Activated CD8-positive, alpha-beta memory T cell treated with anti-CD3 and anti-CD28 coated beads, Interleukin-2, amount 50 U/mL, for 24 hours (primary cell): Measurements from ENCODE around the gene PRSS33.

Experiments used
- DNase-seq: peaks from one replicate; pipeline ENCODE4 v3.0.0-alpha.2; 2020; ENCODE audit errors: extremely low read depth

The PRSS33 gene

DNA sequence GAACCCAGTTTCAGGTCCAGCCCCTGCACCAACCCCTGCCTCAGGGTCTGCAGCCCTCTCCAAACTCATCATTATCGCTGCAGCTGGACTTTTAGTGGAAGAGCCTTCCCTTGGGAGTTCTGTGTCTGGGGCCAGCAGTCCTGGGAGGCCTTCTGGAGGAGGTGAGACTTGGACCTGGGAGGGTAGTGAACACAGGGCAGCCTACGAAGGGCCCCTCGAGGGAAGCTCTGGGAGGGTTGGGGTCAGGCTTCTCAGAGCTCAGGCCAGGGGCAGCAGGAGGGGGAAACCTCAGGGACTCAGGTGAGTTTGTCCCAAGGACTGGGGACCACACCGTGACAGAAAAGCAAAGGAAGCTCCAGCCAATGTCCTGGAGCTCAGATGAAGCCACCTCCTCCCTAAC is 46.2 kb downstream of the PRSS33 start:
- no peak for DNase-seq

DNA sequence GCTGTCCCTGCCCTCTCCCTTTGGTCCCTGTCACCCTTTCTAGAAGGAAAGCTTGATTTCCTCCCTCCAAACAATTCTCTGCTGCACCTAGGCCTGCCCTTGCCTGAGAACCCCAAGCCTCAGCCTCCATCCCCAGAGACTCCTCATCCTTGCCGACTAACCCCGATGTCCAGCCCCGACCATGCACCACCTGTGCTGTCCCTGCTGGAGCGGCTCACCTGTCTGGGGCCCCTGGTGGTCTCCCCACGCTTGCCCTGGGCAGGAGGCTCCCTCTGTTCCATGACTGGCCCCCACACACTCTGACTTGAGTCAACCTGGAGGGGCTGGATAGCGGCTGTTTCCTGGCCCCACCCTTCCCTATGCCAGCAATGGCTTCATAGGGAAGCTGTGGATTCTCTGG is 46.9 kb downstream of the PRSS33 start:
- DNase-seq, result no peak

DNA sequence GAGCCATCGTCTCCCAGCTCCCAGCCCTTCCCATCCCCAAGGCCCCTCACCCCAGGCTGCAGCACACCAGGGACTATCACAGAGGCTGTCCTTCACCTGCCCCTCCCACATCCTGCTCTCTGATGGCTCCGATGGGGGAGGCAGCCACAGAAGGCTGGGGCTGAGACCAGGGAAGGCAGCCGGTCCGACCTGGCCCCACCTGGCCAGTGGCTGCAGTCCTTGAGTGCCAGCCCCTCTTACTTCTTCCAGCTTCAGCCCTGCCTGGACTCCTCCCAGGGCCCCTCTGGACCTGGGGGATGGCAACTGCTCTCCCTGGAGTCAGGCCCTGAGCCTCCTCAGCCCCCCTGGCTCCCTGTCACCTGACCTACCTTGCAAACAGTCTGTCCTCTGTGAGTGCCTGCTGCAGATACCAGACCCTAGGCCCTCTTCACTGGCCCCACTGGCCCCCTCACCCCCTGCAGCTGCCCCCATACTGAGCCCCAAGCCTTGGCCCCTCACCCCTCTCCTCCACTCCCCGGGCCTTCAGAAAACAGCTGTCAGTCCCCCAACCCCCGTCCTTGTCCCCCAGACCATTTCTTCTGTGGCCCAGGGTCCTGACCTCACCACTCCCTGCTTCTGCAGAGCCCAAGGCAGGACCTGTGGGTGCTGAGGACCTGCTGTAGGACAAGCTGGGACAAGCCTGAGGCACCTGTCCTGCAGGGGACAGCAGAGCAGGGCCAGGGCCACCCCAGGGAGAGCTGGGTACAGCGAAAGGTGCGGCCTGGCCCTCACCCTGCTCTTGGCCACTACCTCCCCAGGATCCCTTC is 47.5 kb downstream of the PRSS33 start:
- no peak for DNase-seq

DNA sequence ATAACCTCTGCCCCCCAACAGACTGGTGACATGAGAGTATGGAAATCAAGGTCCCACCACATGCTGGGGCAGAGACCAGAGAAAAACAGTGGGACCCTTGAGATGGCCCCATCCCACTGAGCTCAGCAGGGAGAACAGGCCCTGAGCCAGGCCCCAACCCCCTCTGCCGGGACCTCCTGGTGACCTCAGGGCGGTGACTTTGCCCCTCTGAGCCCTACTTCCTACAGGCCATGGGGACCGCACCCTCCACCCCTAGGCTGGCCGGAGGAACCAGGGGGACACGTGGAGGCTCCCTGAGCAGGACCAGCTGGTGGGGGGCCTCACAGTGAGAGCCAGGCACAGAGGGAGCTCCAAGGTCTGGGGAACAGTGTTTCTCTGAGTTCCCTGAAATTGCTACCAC is 48.7 kb downstream of the PRSS33 start:
- DNase-seq, result no peak

DNA sequence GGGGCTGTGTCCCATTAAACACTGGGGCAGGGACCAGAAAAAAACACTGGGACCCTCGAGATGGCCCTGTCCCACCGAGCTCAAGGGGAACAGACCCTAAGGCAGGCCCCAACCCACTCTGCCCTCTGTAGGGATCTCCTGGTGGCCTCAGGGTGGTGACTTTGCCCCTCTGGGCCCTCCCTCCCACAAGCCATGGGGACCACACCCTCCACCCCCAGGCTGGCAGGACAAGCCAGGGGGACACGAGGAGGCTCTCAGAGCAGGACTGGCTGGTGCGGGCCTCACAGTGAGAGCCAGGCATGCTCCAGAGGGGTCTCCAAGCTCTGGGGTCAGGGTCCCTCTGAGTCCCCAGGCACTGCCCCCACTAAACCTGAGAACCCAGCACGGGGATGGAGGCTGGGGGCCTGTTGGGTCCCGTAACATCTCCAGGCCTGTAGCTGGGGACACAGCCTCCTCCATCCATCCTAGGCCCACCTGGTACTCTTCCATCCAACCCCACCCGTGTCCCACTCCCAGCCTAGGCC is 49.4 kb downstream of the PRSS33 start:
- no peak for DNase-seq

DNA sequence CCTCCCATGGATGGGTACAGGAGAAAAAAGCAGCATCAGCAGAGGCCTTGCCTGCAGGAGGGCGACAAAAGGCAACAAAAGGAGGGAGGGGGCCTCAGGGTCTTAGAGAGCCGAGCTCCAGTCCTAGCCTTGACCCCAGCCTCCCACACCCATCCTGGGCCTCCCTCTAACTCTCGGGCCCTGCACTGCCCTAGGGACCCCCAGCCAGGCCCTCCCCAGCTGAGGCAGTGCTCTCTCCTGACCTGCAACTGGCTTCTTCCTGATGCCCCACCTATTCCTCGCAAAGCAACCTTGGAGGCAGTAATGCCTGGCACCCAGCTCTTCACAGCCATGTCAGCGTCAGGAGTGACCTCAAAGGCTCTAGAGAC is 50.1 kb downstream of the PRSS33 start:
- no peak for DNase-seq

DNA sequence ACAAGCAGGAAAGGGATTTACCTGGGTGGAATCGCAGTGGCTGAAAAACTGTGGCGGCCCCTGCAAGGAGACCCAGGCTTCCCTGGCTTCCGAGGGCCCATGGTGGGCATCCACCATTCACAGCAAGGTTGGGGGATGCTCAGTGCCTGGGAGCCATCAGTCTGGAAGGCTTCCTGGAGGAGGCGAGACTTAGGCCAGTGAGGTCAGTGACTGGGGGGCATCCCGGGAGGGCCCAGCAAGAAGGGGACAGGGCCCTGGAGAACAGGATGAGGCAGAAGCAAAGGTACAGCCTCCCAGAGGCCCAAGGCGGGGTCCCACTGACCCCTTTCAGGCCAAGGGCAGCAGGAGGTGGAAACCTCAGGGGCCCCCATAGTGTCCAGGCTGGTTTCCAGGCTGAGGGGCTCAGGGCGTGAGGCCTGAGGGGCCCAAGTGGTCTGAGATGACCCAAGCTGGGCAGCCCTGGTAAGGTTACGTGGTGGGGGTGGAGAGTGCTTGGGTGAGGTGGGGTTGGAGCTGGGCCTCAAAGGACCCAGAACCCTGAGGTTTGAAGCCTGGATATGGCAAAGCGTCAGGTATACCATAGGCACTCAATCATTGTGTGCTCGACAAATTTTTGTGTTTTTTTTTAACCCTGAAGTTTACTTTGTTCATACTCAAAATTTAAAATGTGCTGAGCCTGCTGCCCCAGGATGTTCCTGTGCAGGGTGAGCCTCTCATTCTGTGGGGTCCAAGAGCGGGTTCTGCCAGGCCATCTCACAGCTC is 50.7 kb downstream of the PRSS33 start:
- DNase-seq, result no peak

DNA sequence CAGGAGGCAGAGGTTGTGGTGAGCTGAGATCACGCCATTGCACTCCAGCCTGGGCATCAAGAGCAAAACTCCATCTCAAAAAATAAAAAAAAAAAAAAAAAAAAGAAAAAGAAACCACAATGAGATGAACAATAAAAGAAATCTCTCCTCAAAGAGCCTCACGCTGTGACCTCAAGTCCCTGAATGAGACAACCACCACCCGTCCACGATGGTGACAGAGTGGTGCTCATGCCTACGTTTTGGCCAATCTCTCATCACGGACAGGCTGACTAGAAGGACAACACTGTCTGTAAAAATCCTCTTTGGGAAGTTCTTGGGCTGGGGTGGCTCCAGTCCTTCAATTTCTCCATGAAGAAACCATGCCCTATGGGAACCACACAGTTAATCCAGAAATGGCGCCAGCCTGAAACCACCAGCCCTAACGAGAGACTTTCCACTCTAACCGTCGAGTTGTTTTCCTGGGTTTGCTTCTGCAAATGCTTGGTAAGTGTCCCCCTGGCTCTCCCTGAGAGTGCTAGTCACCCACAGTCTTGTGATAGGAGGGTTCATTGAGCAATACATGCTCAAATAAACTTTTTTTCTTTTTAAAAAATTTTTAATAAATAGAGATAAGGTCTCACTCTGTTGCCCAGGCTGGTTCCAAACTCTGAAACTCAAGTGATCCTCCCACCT is 52.4 kb downstream of the PRSS33 start:
- no peak for DNase-seq
